Activated B cell treated with CpG ODN at 0.5 μM for 24 hours (primary cell): ENCODE measurements around the gene LOXL1. TPM values are rescaled to one million over a fixed set of nuclear protein-coding genes. Genes with fewer than 3 reads are reported as not detected.
A peak's percentile ranks its signal among the peaks of the same experiment; 100 is the strongest.

ENCODE experiments used
- ATAC-seq: fragments of 200-7000 bp; cut with Tn5 transposase; one replicate; pipeline ENCODE4 v1.10.0; 2021; ENCODE audit warnings: low read depth, mild to moderate bottlenecking, moderate library complexity
- CTCF ChIA-PET: fragments of 350-600 bp; sonication (Branson Sonifier 250); formaldehyde crosslinking; loops from one replicate; lab custom pipeline; 2021; ENCODE audit warnings: antibody characterized with exemption; lab: Charles Lee
- POLR2A ChIA-PET: fragments of 350-600 bp; sonication (Branson Sonifier 250); formaldehyde crosslinking; loops from one replicate; lab custom pipeline; 2021; ENCODE audit warnings: antibody characterized with exemption; lab: Charles Lee
- DNase-seq: peaks from one replicate; pipeline ENCODE4 v3.0.0; 2022
- H3K27ac Mint-ChIP-seq: one replicate; pipeline ENCODE4 v1.8.0; 2020; ENCODE audit warnings: mixed read lengths
- H3K27me3 Mint-ChIP-seq: one replicate; pipeline ENCODE4 v1.8.0; 2021; ENCODE audit warnings: mixed read lengths
- H3K36me3 Mint-ChIP-seq: one replicate; pipeline ENCODE4 v1.8.0; 2021; ENCODE audit warnings: low read depth, mixed read lengths
- H3K4me1 Mint-ChIP-seq: one replicate; pipeline ENCODE4 v1.8.0; 2021; ENCODE audit warnings: mixed read lengths
- H3K4me3 Mint-ChIP-seq: one replicate; pipeline ENCODE4 v1.8.0; 2020; ENCODE audit warnings: mild to moderate bottlenecking, mixed read lengths
- H3K9me3 Mint-ChIP-seq: one replicate; pipeline ENCODE4 v1.8.0; 2020; ENCODE audit warnings: mixed read lengths
- intact Hi-C: fragments of 100-400 bp; cut with micrococcal nuclease; formaldehyde crosslinking; loops from one replicate; pipeline ENCODE4 v1.15.1; 2024
- total RNA-seq: library from RNA; stranded (reverse); gene quantifications from 2 replicates; pipeline ENCODE4 v1.2.3, GENCODE V29; 2022
- TF ChIP-seq, protein P1 (sequence below): fragments of 200-600 bp; IDR thresholded peaks from one replicate; pipeline ENCODE4 v1.8.0; 2022; ENCODE audit warnings: antibody characterized with exemption, mild to moderate bottlenecking

LOXL1 gene
- total RNA-seq, 1 donor from 2014 or later, result 1.1 TPM

DNA sequence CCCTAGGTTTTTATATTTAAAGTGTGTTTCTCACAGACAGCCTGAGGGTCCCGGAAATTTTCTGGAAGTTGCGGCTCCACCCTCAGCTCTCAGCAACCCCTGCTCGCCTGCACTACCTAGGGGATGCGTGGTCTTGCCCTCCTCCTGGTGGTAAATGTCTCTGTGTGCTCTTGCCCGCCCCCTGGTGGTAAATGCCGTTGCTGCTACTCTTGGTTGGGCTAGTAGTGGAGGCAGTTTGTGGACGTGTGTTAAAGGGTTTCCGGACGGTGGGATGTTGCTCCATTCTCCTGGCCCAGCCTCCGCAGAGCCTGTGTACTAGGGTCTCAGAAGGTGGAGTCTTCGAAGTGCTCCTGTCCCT is 38.5 kb downstream of the LOXL1 start:
- intact Hi-C loops, result loop anchor here (1.0 kb wide), 2 partner anchors 13 to 90 kb away; no protein-coding TSS in a partner anchor
- no peaks in the 10 kb centered on the region for H3K9me3 Mint-ChIP-seq
- H3K36me3 Mint-ChIP-seq, result no peaks in the 10 kb centered on the region
- ATAC-seq (peak; percentile 92), DNase-seq (peak; percentile 78)
- H3K4me1 Mint-ChIP-seq, result peaks cover 23% of the 10 kb centered on the region
- H3K27me3 Mint-ChIP-seq, result peaks cover 5% of the 10 kb centered on the region
- ChIA-PET CTCF (interaction anchor here (0.9 to 3.8 kb wide), 7 partner anchors 8 to 357 kb away, joined by 3 to 18 read pairs (median 3); partner anchors contain the start of gene PML), POLR2A (no interaction called here)
- H3K27ac Mint-ChIP-seq, result no peak overlapping the region
- TF ChIP-seq, protein P1, sequence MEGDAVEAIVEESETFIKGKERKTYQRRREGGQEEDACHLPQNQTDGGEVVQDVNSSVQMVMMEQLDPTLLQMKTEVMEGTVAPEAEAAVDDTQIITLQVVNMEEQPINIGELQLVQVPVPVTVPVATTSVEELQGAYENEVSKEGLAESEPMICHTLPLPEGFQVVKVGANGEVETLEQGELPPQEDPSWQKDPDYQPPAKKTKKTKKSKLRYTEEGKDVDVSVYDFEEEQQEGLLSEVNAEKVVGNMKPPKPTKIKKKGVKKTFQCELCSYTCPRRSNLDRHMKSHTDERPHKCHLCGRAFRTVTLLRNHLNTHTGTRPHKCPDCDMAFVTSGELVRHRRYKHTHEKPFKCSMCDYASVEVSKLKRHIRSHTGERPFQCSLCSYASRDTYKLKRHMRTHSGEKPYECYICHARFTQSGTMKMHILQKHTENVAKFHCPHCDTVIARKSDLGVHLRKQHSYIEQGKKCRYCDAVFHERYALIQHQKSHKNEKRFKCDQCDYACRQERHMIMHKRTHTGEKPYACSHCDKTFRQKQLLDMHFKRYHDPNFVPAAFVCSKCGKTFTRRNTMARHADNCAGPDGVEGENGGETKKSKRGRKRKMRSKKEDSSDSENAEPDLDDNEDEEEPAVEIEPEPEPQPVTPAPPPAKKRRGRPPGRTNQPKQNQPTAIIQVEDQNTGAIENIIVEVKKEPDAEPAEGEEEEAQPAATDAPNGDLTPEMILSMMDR, result peak; percentile 48
- H3K4me3 Mint-ChIP-seq, result peak overlapping the region; percentile 76

DNA sequence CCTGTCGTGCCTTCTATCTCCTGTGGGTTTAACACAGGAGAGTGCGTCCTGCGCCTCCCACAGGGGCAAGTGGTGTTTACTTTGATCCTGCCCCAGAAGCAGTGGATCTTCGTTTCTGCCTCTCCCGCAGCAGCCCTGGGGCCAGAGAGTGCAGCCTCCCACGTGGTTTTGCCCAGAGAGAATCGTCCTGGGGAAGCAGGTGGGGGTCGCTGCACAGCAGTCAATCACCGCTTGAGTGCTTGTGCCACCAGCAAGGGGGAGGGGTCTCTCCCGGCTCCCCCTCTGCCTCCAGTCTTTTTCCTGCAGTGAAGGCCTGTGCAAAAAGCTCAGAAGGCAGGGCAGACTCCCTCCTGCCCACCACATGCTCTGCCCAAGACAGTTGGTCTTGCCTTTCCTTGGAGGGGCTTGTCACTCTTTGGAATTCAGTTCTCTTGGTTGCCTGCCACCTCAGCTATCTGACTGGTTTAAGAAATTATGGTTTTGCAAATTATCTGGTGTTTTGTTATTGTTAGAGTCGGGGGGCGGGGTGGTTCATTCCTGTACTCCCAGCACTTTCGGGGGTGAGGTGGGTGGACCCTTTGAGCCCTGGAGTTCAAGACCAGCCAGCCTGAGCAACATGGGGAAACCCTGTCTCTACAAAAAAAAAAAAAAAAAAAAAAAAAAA is 39.0 kb downstream of the LOXL1 start:
- TF ChIP-seq, protein P1, result no peak
- POLR2A ChIA-PET, result interaction anchor here (1.0 kb wide), 1 partner anchor 37 kb away, joined by 3 read pairs; no protein-coding TSS in a partner anchor
- Mint-ChIP-seq H3K27ac (peak overlapping the region; percentile 55), H3K4me1 (peaks cover 22% of the 10 kb centered on the region), H3K4me3 (peak overlapping the region; percentile 76), H3K27me3 (peaks cover 5% of the 10 kb centered on the region), H3K36me3 (no peaks in the 10 kb centered on the region), H3K9me3 (no peaks in the 10 kb centered on the region)
- CTCF ChIA-PET, result interaction anchor here (0.7 to 3.8 kb wide), 7 partner anchors 8 to 357 kb away, joined by 3 to 18 read pairs (median 3); partner anchors contain the start of gene PML
- intact Hi-C loops, result no loop called here
- ATAC-seq (peak; percentile 34), DNase-seq (no peak)

- peaks cover 5% of the 10 kb centered on the region for H3K27me3 Mint-ChIP-seq
- ChIA-PET CTCF (interaction anchor here (0.7 to 3.8 kb wide), 7 partner anchors 8 to 356 kb away, joined by 3 to 18 read pairs (median 3); partner anchors contain the start of gene PML), POLR2A (interaction anchor here (1.0 kb wide), 1 partner anchor 38 kb away, joined by 3 read pairs; no protein-coding TSS in a partner anchor)
- intact Hi-C loops, result no loop called here
- TF ChIP-seq, protein P1, result no peak
- no peaks in the 10 kb centered on the region for H3K36me3 Mint-ChIP-seq
- DNase-seq, result no peak
- no peaks in the 10 kb centered on the region for H3K9me3 Mint-ChIP-seq
- H3K27ac Mint-ChIP-seq, result peak overlapping the region; percentile 55
- peak; percentile 59 for ATAC-seq
- peak overlapping the region; percentile 76 for H3K4me3 Mint-ChIP-seq
- H3K4me1 Mint-ChIP-seq, result peaks cover 22% of the 10 kb centered on the region
Measured at GRCh38 chr15:73965758-73966113, 39.5 kb downstream of the LOXL1 start.

- Mint-ChIP-seq H3K27ac (no peak overlapping the region), H3K4me1 (peaks cover 28% of the 10 kb centered on the region), H3K27me3 (peaks cover 2% of the 10 kb centered on the region), H3K36me3 (no peaks in the 10 kb centered on the region), H3K4me3 (no peak overlapping the region), H3K9me3 (no peaks in the 10 kb centered on the region)
- intact Hi-C loops, result no loop called here
- ATAC-seq, result no peak
- DNase-seq, result no peak
- TF ChIP-seq, protein P1, result no peak
- POLR2A ChIA-PET, result no interaction called here
- CTCF ChIA-PET, result interaction anchor here (0.6 kb wide), 1 partner anchor 164 kb away, joined by 3 read pairs; no protein-coding TSS in a partner anchor
Measured at GRCh38 chr15:73968461-73968860, 42.2 kb downstream of the LOXL1 start.

- TF ChIP-seq, protein P1, result no peak
- H3K4me1 Mint-ChIP-seq, result peaks cover 28% of the 10 kb centered on the region
- DNase-seq, result no peak
- no peak for ATAC-seq
- H3K27ac Mint-ChIP-seq, result no peak overlapping the region
- peaks cover 1% of the 10 kb centered on the region for H3K9me3 Mint-ChIP-seq
- intact Hi-C loops, result no loop called here
- POLR2A ChIA-PET, result no interaction called here
- no peaks in the 10 kb centered on the region for H3K36me3 Mint-ChIP-seq
- no peak overlapping the region for H3K4me3 Mint-ChIP-seq
- H3K27me3 Mint-ChIP-seq, result peaks cover 4% of the 10 kb centered on the region
- CTCF ChIA-PET, result interaction anchor here (1.1 kb wide), 1 partner anchor 31 kb away, joined by 4 read pairs; no protein-coding TSS in a partner anchor
Measured at GRCh38 chr15:73969151-73969759, 43.0 kb downstream of the LOXL1 start.
